ENCODE data around the gene USP2.

USP2 gene

GRCh38 chr11:119355091-119355843, 26.2 kb downstream of the USP2 start:
- in situ Hi-C loops (cut with MboI; ENCODE audit: low pct_unique_long_range_greater_than_20kb, low sequenced_read_pairs, unreplicated experiment), result loop anchor here (10.0 kb wide), 1 partner anchor 120 kb away; no protein-coding TSS in a partner anchor

GRCh38 chr11:119352857-119353260, 28.6 kb downstream of the USP2 start:
- in situ Hi-C loops (cut with MboI; ENCODE audit: low pct_unique_long_range_greater_than_20kb, low sequenced_read_pairs, unreplicated experiment), result loop anchor here (10.0 kb wide), 1 partner anchor 122 kb away; no protein-coding TSS in a partner anchor
- no peak for TF ChIP-seq CTCF (IDR thresholded peaks at IDR 0.05; ENCODE audit: extremely low read depth, insufficient read depth, missing control alignments)
- no peak for DNase-seq (ENCODE audit: low spot score)

More at GRCh38 chr11:119355091-119355843, 26.2 kb downstream of the USP2 start:
- TF ChIP-seq CTCF (IDR thresholded peaks at IDR 0.05; ENCODE audit: extremely low read depth, insufficient read depth, missing control alignments), result no peak
- no peak for DNase-seq (ENCODE audit: low spot score)

GRCh38 chr11:119351232-119351631, 30.3 kb downstream of the USP2 start:
- DNase-seq (ENCODE audit: low spot score), result no peak
- TF ChIP-seq CTCF (IDR thresholded peaks at IDR 0.05; ENCODE audit: extremely low read depth, insufficient read depth, missing control alignments), result no peak
- in situ Hi-C loops (cut with MboI; ENCODE audit: low pct_unique_long_range_greater_than_20kb, low sequenced_read_pairs, unreplicated experiment), result loop anchor here (10.0 kb wide), 1 partner anchor 124 kb away; no protein-coding TSS in a partner anchor

GRCh38 chr11:119350302-119350701, 31.2 kb downstream of the USP2 start:
- in situ Hi-C loops (cut with MboI; ENCODE audit: low pct_unique_long_range_greater_than_20kb, low sequenced_read_pairs, unreplicated experiment), result loop anchor here (10.0 kb wide), 1 partner anchor 124 kb away; no protein-coding TSS in a partner anchor
- DNase-seq (ENCODE audit: low spot score), result no peak
- TF ChIP-seq CTCF (IDR thresholded peaks at IDR 0.05; ENCODE audit: extremely low read depth, insufficient read depth, missing control alignments), result no peak

- in situ Hi-C loops (cut with MboI; ENCODE audit: low pct_unique_long_range_greater_than_20kb, low sequenced_read_pairs, unreplicated experiment), result no loop called here
- DNase-seq (ENCODE audit: low spot score), result no peak
- TF ChIP-seq CTCF (IDR thresholded peaks at IDR 0.05; ENCODE audit: extremely low read depth, insufficient read depth, missing control alignments), result no peak
Measured at GRCh38 chr11:119347940-119348605, 33.4 kb downstream of the USP2 start.

GRCh38 chr11:119347242-119347641, 34.2 kb downstream of the USP2 start:
- DNase-seq (ENCODE audit: low spot score), result no peak
- in situ Hi-C loops (cut with MboI; ENCODE audit: low pct_unique_long_range_greater_than_20kb, low sequenced_read_pairs, unreplicated experiment), result no loop called here
- no peak for TF ChIP-seq CTCF (IDR thresholded peaks at IDR 0.05; ENCODE audit: extremely low read depth, insufficient read depth, missing control alignments)

Data from GM13977 (cell line).